Psoas muscle (tissue), 8 donors: ENCODE measurements around the gene LCP1. TPM values are rescaled to one million over a fixed set of nuclear protein-coding genes. Genes with fewer than 3 reads are reported as not detected.
A peak's percentile ranks its signal among the peaks of the same experiment; 100 is the strongest.

Experiments used
- ATAC-seq, 4 donors: fragments of 200-7000 bp; cut with Tn5 transposase; one replicate each; pipeline ENCODE4 v1.9.1; 2020; ENCODE audit warnings: moderate library complexity in 3 of 4, mild to moderate bottlenecking in 2 of 4
- DNase-seq, 2 donors: peaks; one replicate each; pipeline ENCODE4 v3.0.0-alpha.2; 2020
- H3K27ac ChIP-seq: fragments of 200-600 bp; one replicate; pipeline ENCODE4 v1.8.0; 2022
- H3K27me3 ChIP-seq, 3 donors: fragments of 200-600 bp in 1 of 3; one replicate each; pipeline versions ENCODE4 v1.6.1 to v1.8.0; 2013 to 2022; ENCODE audit warnings: low read length in 2 of 3, mild to moderate bottlenecking in 2 of 3, moderate library complexity in 1 of 3; ENCODE audit not compliant: insufficient read depth in 3 of 3
- H3K36me3 ChIP-seq, 2 donors: fragments of 200-600 bp in 1 of 2; one replicate each; pipeline versions ENCODE4 v1.6.1 to v1.8.0; 2013 to 2022; ENCODE audit warnings: low read depth in 1 of 2, mild to moderate bottlenecking in 1 of 2, moderate library complexity in 1 of 2; ENCODE audit not compliant: insufficient read depth in 1 of 2
- H3K4me1 ChIP-seq: fragments of 200-600 bp; one replicate; pipeline ENCODE4 v1.8.0; 2022
- H3K4me3 ChIP-seq: fragments of 200-600 bp; one replicate; pipeline ENCODE4 v1.8.0; 2022; ENCODE audit warnings: mild to moderate bottlenecking
- H3K9me3 ChIP-seq: fragments of 200-600 bp; one replicate; pipeline ENCODE4 v1.8.0; 2022
- WGBS, 3 donors: extraction: QIAGEN DNeasy Blood & Tissue Kit; methylation state at CpG; one replicate each; pipeline versions ENCODE4 v1.1.6 to v1.1.7; 2013; 5-methylcytosine and 5-hydroxymethylcytosine counted together
- intact Hi-C, 2 donors: fragments of 100-400 bp; cut with DNase I; formaldehyde crosslinking; loops; one replicate each; pipeline versions ENCODE4 v1.11.0 to v1.14.2; 2022
- polyA plus RNA-seq, 3 donors: library from polyadenylated mRNA; stranded (reverse); fragments of 200-250 nt; gene quantifications; one replicate each; pipeline ENCODE4 v1.2.3, GENCODE V29; 2013
- total RNA-seq, 4 donors: library from RNA; stranded (reverse); fragmentation: NEBNext Ultra II Directional in 2 of 4; extraction: Animal tissue kit (Norgen Biotek cat#: 25700) in 2 of 4; gene quantifications; one replicate each; pipeline versions ENCODE4 v1.2.1 to v1.2.4, GENCODE V29; 2021 to 2023
- TF ChIP-seq, protein P1 (sequence below): fragments of 200-600 bp; IDR thresholded peaks from one replicate; pipeline ENCODE4 v1.8.0; 2022; ENCODE audit warnings: antibody characterized with exemption
- donor health status: healthy with polysubstance abuse.
- donor health status: DM: no; HTN: no; CAD: no; lungs with moderate emphysema.
- donor health status: Bipolar disorder and iron deficiency.
- donor health status: healthy.
- donor health status: DM: yes; HTN: yes; CAD: no.
- donor health status: DM: no; HTN: no; CAD: no.
- donor health status: DM: no; HTN: no; CAD: no.
- donor health status: DM: yes; HTN: yes; CAD: no.

LCP1 gene
- total and polyA plus RNA-seq, 7 donors, result 2.0 to 14.8 (median 8.0) TPM

- intact Hi-C loops, result no loop called here
- H3K27ac ChIP-seq, result no peak overlapping the region
- H3K4me1 ChIP-seq, result no peaks in the 10 kb centered on the region
- H3K27me3 ChIP-seq, result no peaks in the 10 kb centered on the region
- TF ChIP-seq, protein P1, sequence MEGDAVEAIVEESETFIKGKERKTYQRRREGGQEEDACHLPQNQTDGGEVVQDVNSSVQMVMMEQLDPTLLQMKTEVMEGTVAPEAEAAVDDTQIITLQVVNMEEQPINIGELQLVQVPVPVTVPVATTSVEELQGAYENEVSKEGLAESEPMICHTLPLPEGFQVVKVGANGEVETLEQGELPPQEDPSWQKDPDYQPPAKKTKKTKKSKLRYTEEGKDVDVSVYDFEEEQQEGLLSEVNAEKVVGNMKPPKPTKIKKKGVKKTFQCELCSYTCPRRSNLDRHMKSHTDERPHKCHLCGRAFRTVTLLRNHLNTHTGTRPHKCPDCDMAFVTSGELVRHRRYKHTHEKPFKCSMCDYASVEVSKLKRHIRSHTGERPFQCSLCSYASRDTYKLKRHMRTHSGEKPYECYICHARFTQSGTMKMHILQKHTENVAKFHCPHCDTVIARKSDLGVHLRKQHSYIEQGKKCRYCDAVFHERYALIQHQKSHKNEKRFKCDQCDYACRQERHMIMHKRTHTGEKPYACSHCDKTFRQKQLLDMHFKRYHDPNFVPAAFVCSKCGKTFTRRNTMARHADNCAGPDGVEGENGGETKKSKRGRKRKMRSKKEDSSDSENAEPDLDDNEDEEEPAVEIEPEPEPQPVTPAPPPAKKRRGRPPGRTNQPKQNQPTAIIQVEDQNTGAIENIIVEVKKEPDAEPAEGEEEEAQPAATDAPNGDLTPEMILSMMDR, result no peak
- DNase-seq (no peak), ATAC-seq (no peak)
- H3K36me3 ChIP-seq, result no peaks in the 10 kb centered on the region
- 85 to 89% (median 87%) methylated on average over 4 of the region's 4 CpGs for WGBS, 3 donors
- no peaks in the 10 kb centered on the region for H3K9me3 ChIP-seq
- H3K4me3 ChIP-seq, result no peak overlapping the region
These were observed 15.5 kb upstream of the LCP1 start for GRCh38 chr13:46197299-46198048.

DNA sequence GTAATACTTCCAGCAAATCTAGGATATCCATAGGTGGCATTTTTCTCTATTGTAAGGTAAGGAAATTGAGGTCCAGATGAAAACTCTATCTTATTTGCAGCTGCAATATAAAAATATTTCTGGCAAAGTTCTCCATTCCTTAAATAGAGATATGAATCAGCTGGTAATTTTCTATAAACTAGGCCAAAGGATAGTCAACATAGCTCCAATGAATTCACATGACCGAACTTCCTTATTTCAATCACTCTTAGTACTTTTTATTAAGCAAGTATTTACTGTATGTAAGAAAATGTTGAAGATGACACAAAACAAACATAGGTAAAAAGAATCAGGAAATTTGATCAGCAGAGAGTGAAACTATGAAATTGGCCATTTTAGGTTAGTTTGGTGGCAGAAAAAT lies 13.0 kb upstream of the LCP1 start:
- WGBS, 3 donors, result 90 to 95% (median 94%) methylated on average over 1 of the region's 1 CpG
- Histone ChIP-seq H3K27ac (no peak overlapping the region), H3K4me1 (no peaks in the 10 kb centered on the region), H3K4me3 (no peak overlapping the region), H3K9me3 (no peaks in the 10 kb centered on the region), H3K27me3 (peaks cover 0 to 2% (median 0%) of the 10 kb centered on the region in 3 donors), H3K36me3 (no peaks in the 10 kb centered on the region)
- intact Hi-C loops, result no loop called here
- TF ChIP-seq, protein P1, result no peak
- ATAC-seq (no peak), DNase-seq (no peak)

DNA sequence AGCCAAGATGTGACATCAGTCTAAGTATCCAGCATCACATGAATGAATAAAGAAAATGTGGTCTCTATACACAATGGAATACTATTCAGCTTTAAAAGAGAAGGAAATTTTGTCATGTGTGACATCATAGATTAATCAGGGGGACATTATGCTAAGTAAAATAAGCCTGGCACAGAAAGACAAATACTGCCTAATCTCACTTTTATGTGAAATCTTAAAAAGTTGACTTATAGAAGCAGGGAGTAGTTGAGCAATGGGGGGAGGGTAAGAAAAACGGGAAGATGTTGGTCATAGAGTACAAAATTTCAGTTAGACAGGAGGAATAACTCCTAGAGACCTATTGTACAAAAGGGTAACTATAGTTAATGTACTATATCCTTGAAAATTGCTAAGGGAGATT lies 10.4 kb upstream of the LCP1 start:
- H3K4me3 ChIP-seq, result no peak overlapping the region
- no peak for DNase-seq
- H3K36me3 ChIP-seq, result no peaks in the 10 kb centered on the region
- H3K27me3 ChIP-seq, result peaks cover 0 to 2% (median 0%) of the 10 kb centered on the region in 3 donors
- H3K9me3 ChIP-seq, result no peaks in the 10 kb centered on the region
- H3K4me1 ChIP-seq, result no peaks in the 10 kb centered on the region
- 35 to 45% (median 35%) methylated on average over 1 of the region's 1 CpG for WGBS, 3 donors
- intact Hi-C loops, result no loop called here
- ATAC-seq, result no peak
- H3K27ac ChIP-seq, result no peak overlapping the region
- TF ChIP-seq, protein P1, result no peak

DNA sequence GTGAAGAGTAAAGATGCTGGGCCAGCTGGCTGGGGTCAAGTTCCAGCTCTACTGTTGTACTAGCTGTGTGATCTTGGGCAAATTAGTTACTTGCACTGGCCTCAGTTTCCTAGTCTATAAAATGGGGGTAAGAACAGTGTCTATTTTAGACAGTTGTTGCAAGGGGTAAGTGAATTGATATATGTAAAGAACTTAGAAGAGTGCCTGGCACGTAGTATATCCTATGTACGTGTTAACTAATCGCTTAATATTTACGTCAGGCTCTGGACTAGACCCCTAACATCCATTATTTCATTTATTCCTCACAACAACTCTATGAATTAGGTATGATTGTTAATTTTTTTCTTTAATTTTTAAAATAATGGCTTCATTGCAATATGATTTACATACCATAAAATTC lies 3.7 kb upstream of the LCP1 start:
- TF ChIP-seq, protein P1, result no peak
- no peak for DNase-seq
- 82 to 87% (median 84%) methylated on average over 4 of the region's 4 CpGs for WGBS, 3 donors
- Histone ChIP-seq H3K27me3 (peaks cover 0 to 5% (median 0%) of the 10 kb centered on the region in 3 donors), H3K36me3 (no peaks in the 10 kb centered on the region), H3K4me3 (no peak overlapping the region), H3K9me3 (no peaks in the 10 kb centered on the region), H3K27ac (no peak overlapping the region), H3K4me1 (no peaks in the 10 kb centered on the region)
- intact Hi-C loops, result no loop called here
- no peak for ATAC-seq

DNA sequence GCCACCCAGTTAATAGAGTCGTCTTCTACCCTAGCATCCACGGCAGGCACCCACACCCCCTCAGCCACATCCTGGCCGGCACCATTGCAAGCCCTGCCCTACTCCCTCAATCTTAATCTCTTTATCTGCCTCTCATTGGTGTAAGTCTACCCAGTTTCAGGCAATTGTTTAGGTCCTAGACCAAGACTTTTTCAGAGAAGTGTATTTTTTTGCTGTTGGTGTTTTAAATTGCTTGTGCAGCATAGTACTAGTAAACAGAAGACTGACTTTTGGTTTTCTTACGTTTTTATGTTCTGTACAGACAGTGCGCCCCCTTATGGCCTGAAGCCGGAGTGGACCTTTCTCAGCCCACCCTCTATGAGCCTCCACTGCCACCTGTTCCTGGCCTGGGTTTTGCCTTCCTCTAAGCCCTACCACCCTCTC lies 2.3 kb upstream of the LCP1 start:
- TF ChIP-seq, protein P1, result peak; percentile 15
- no peaks in the 10 kb centered on the region for H3K4me1 ChIP-seq
- intact Hi-C loops, result no loop called here
- H3K27ac ChIP-seq, result no peak overlapping the region
- peaks cover 0 to 5% (median 0%) of the 10 kb centered on the region in 3 donors for H3K27me3 ChIP-seq
- no peak for ATAC-seq
- 36 to 45% (median 41%) methylated on average over 6 of the region's 6 CpGs for WGBS, 3 donors
- DNase-seq, result peak in 1 of 2 donors; percentile 19
- no peaks in the 10 kb centered on the region for H3K9me3 ChIP-seq
- H3K4me3 ChIP-seq, result no peak overlapping the region
- H3K36me3 ChIP-seq, result no peaks in the 10 kb centered on the region
